Liver (tissue), 3 donors: ENCODE measurements around the gene OTOF.

ENCODE experiments used
- EGR1 ChIP-seq, 2 donors: IDR thresholded peaks; 2 replicates each; pipeline ENCODE4 v1.6.1; 2016 to 2018; ENCODE audit warnings: antibody characterized with exemption in 2 of 2, low read depth in 2 of 2
- GABPA ChIP-seq, 2 donors: IDR thresholded peaks in 1 of 2; conservative IDR thresholded peaks in 1 of 2; 2 replicates each; pipeline ENCODE4 v1.6.1; 2016; ENCODE audit warnings: antibody characterized with exemption in 2 of 2, mild to moderate bottlenecking in 1 of 2, moderate library complexity in 1 of 2
- JUND ChIP-seq, 2 donors: IDR thresholded peaks; 2 replicates each; pipeline ENCODE4 v1.6.1; 2016; ENCODE audit warnings: antibody characterized with exemption in 2 of 2
- SP1 ChIP-seq: IDR thresholded peaks from 2 replicates; pipeline ENCODE4 v1.6.1; 2018; ENCODE audit warnings: antibody characterized with exemption, mild to moderate bottlenecking
- TAF1 ChIP-seq: conservative IDR thresholded peaks from 2 replicates; pipeline ENCODE4 v1.6.1; 2016; ENCODE audit warnings: antibody characterized with exemption, mild to moderate bottlenecking
- TF ChIP-seq, protein P1 (sequence below): fragments of 150-350 bp; IDR thresholded peaks from 2 replicates; pipeline ENCODE4 v1.5.1; 2017; ENCODE audit warnings: improper control_type of control experiment, low read depth, low read length; ENCODE audit not compliant: missing input control
- TF ChIP-seq, protein P2 (sequence below): IDR thresholded peaks from 2 replicates; pipeline ENCODE4 v1.6.1; 2016; ENCODE audit warnings: antibody characterized with exemption
- TF ChIP-seq, protein P3 (sequence below): IDR thresholded peaks from 2 replicates; pipeline ENCODE4 v1.6.1; 2016; ENCODE audit warnings: antibody characterized with exemption
- donor health status: healthy.
- donor health status: healthy.

DNA sequence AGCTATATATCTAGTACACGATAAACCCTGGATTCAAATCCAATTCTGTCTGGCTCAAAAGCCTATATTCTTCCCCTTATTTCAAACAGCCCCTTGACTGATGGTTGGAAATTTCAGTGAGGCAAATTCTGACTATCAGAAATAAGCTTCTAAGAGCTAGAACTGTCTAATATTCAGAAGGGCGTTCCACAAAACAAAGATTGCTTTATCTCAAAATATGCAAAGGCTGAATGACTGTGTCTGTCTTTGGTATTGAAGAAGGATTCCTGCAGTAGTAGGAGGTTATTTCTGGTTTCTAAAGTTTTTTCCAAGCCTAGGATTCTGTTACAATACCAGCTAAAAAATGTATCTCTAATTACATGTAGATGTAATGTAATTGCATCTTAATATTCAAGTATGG, 45.1 kb downstream of the OTOF start:
- TF ChIP-seq GABPA (IDR thresholded peaks at IDR 0.05 in 1 of 2, conservative IDR thresholded peaks at IDR 0.05 in 1 of 2) (no peak), TAF1 (no peak), SP1 (no peak), JUND (IDR thresholded peaks at IDR 0.05) (no peak), EGR1 (IDR thresholded peaks at IDR 0.05; ENCODE audit: low read depth in 2 of 2) (no peak)
- TF ChIP-seq, protein P1, sequence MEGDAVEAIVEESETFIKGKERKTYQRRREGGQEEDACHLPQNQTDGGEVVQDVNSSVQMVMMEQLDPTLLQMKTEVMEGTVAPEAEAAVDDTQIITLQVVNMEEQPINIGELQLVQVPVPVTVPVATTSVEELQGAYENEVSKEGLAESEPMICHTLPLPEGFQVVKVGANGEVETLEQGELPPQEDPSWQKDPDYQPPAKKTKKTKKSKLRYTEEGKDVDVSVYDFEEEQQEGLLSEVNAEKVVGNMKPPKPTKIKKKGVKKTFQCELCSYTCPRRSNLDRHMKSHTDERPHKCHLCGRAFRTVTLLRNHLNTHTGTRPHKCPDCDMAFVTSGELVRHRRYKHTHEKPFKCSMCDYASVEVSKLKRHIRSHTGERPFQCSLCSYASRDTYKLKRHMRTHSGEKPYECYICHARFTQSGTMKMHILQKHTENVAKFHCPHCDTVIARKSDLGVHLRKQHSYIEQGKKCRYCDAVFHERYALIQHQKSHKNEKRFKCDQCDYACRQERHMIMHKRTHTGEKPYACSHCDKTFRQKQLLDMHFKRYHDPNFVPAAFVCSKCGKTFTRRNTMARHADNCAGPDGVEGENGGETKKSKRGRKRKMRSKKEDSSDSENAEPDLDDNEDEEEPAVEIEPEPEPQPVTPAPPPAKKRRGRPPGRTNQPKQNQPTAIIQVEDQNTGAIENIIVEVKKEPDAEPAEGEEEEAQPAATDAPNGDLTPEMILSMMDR = no peak
- TF ChIP-seq, protein P2, sequence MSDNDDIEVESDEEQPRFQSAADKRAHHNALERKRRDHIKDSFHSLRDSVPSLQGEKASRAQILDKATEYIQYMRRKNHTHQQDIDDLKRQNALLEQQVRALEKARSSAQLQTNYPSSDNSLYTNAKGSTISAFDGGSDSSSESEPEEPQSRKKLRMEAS = no peak
- TF ChIP-seq, protein P3, sequence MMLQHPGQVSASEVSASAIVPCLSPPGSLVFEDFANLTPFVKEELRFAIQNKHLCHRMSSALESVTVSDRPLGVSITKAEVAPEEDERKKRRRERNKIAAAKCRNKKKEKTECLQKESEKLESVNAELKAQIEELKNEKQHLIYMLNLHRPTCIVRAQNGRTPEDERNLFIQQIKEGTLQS = no peak
